SK-N-SH (cell line): Measurements from ENCODE around the gene TIGD3. TPM values are rescaled to one million over a fixed set of nuclear protein-coding genes. Genes with fewer than 3 reads are reported as not detected.

Source experiments
- CTCF ChIA-PET: fragments of 300-600, 350-600 bp; formaldehyde crosslinking; extraction: SDS; loops from one replicate; lab custom pipeline; 2021; lab: Yijun Ruan, JAX
- POLR2A ChIA-PET: fragments of 350-600 bp; sonication (Branson Sonifier 250); formaldehyde crosslinking; extraction: SDS; loops from one replicate; lab custom pipeline; 2020; ENCODE audit warnings: antibody characterized with exemption, inconsistent platforms; lab: Yijun Ruan, JAX
- DNase-seq: peaks from one replicate; pipeline ENCODE4 v3.0.0; 2012
- H2AFZ ChIP-seq: fragments of 200-600 bp; sonication (generic); 2 replicates; pipeline ENCODE4 v1.8.1; 2016; ENCODE audit warnings: antibody characterized with exemption, mild to moderate bottlenecking, low read depth
- H3F3A ChIP-seq: fragments of 200-600 bp; sonication (generic); replicated peaks from 2 replicates; pipeline ENCODE3; 2016; ENCODE audit warnings: antibody characterized with exemption, mild to moderate bottlenecking; ENCODE audit not compliant: insufficient read depth
- H3K27ac ChIP-seq, 2 experiments: fragments of 200-500 bp in 1 of 2; fragments of 200-600 bp in 1 of 2; sonication (Bioruptor generic) in 1 of 2; sonication (generic), shearing (Covaris generic) in 1 of 2; 2 replicates each; pipeline versions ENCODE4 v1.5.1 to v1.6.1; 2014 to 2016; ENCODE audit warnings: low read depth in 2 of 2, inconsistent platforms in 1 of 2, low read length in 1 of 2, mild to moderate bottlenecking in 1 of 2, mixed read lengths in 1 of 2
- H3K27me3 ChIP-seq: fragments of 200-600 bp; sonication (generic), shearing (Covaris generic); 2 replicates; pipeline ENCODE4 v1.6.1; 2016; ENCODE audit warnings: mixed run types; ENCODE audit not compliant: insufficient read depth
- H3K36me3 ChIP-seq, 2 experiments: fragments of 200-500 bp in 1 of 2; fragments of 200-600 bp in 1 of 2; sonication (Bioruptor generic) in 1 of 2; sonication (generic) in 1 of 2; replicated peaks in 1 of 2; 2 replicates each; pipeline versions ENCODE3 to v1.5.1; 2014 to 2016; ENCODE audit warnings: low read length in 1 of 2, mild to moderate bottlenecking in 1 of 2; ENCODE audit not compliant: insufficient read depth in 2 of 2, control insufficient read depth in 1 of 2
- H3K4me1 ChIP-seq, 2 experiments: fragments of 200-500 bp in 1 of 2; fragments of 200-600 bp in 1 of 2; sonication (Bioruptor generic) in 1 of 2; sonication (generic), shearing (Covaris generic) in 1 of 2; 2 replicates each; pipeline versions ENCODE4 v1.5.1 to v1.6.1; 2014 to 2016; ENCODE audit warnings: low read depth in 1 of 2, low read length in 1 of 2, mixed run types in 1 of 2; ENCODE audit not compliant: insufficient read depth in 2 of 2, control insufficient read depth in 1 of 2
- H3K4me2 ChIP-seq: fragments of 200-600 bp; sonication (generic), shearing (Covaris generic); 2 replicates; pipeline ENCODE4 v1.6.1; 2017; ENCODE audit warnings: mixed run types
- H3K4me3 ChIP-seq, 2 experiments: fragments of 200-500 bp in 1 of 2; fragments of 200-600 bp in 1 of 2; sonication (Bioruptor generic) in 1 of 2; sonication (generic), shearing (Covaris generic) in 1 of 2; 2 replicates each; pipeline versions ENCODE4 v1.5.1 to v1.8.1; 2014 to 2016; ENCODE audit warnings: low read depth in 2 of 2, inconsistent platforms in 1 of 2, low read length in 1 of 2, mild to moderate bottlenecking in 1 of 2, mixed read lengths in 1 of 2, moderate library complexity in 1 of 2
- H3K79me2 ChIP-seq: fragments of 200-600 bp; sonication (generic); 2 replicates; pipeline ENCODE4 v1.8.1; 2017; ENCODE audit warnings: mild to moderate bottlenecking; ENCODE audit not compliant: insufficient read depth
- H3K9ac ChIP-seq: fragments of 200-600 bp; sonication (generic); 2 replicates; pipeline ENCODE4 v1.6.1; 2017; ENCODE audit warnings: mixed run types
- H3K9me2 ChIP-seq: fragments of 200-600 bp; sonication (generic); 2 replicates; pipeline ENCODE4 v1.6.1; 2017; ENCODE audit warnings: mixed run types
- H3K9me3 ChIP-seq: fragments of 200-600 bp; sonication (generic); 2 replicates; pipeline ENCODE4 v1.6.1; 2017; ENCODE audit warnings: mixed run types, mild to moderate bottlenecking, moderate library complexity
- H4K20me1 ChIP-seq: fragments of 200-600 bp; sonication (generic); 2 replicates; pipeline ENCODE4 v1.6.1; 2017; ENCODE audit warnings: mild to moderate bottlenecking, mixed run types; ENCODE audit not compliant: insufficient read depth
- EP300 ChIP-seq, 2 experiments: IDR thresholded peaks; 2 replicates each; pipeline versions ENCODE4 v1.4.0 to v1.6.1; 2012; ENCODE audit warnings: borderline replicate concordance in 1 of 2, low read depth in 1 of 2, low read length in 1 of 2
- FOXM1 ChIP-seq: IDR thresholded peaks from 2 replicates; pipeline ENCODE4 v1.4.0; 2012; ENCODE audit warnings: low read depth, mild to moderate bottlenecking
- GABPA ChIP-seq: IDR thresholded peaks from 2 replicates; pipeline ENCODE4 v1.4.0; 2012; ENCODE audit warnings: low read depth, mild to moderate bottlenecking
- IRF3 ChIP-seq: fragments of 150-350 bp; IDR thresholded peaks from 2 replicates; pipeline ENCODE4 v1.6.1; 2016; ENCODE audit warnings: mild to moderate bottlenecking, low read depth, low read length
- JUND ChIP-seq: IDR thresholded peaks from 2 replicates; pipeline ENCODE4 v1.4.0; 2012
- MAX ChIP-seq: IDR thresholded peaks from 2 replicates; pipeline ENCODE4 v1.4.0; 2012; ENCODE audit warnings: low read depth
- MEF2A ChIP-seq: IDR thresholded peaks from 2 replicates; pipeline ENCODE4 v1.4.0; 2012; ENCODE audit warnings: low read depth, borderline replicate concordance
- NFIC ChIP-seq: IDR thresholded peaks from 2 replicates; pipeline ENCODE4 v1.4.0; 2012; ENCODE audit warnings: borderline replicate concordance
- RCOR1 ChIP-seq: fragments of 150-350 bp; IDR thresholded peaks from 2 replicates; pipeline ENCODE4 v1.6.1; 2017; ENCODE audit warnings: antibody characterized with exemption, low read length
- SIN3A ChIP-seq: IDR thresholded peaks from 2 replicates; pipeline ENCODE4 v1.6.1; 2012; ENCODE audit warnings: low read depth, mild to moderate bottlenecking, low read length, moderate library complexity, borderline replicate concordance
- TAF1 ChIP-seq: IDR thresholded peaks from 2 replicates; pipeline ENCODE4 v1.6.1; 2012; ENCODE audit warnings: low read depth, mild to moderate bottlenecking, low read length, moderate library complexity, borderline replicate concordance
- TCF12 ChIP-seq: IDR thresholded peaks from 2 replicates; pipeline ENCODE4 v1.4.0; 2012
- TEAD4 ChIP-seq: IDR thresholded peaks from 2 replicates; pipeline ENCODE4 v1.4.0; 2012; ENCODE audit warnings: mild to moderate bottlenecking, borderline replicate concordance; ENCODE audit not compliant: insufficient read depth
- YY1 ChIP-seq: IDR thresholded peaks from 2 replicates; pipeline ENCODE4 v1.4.0; 2012; ENCODE audit warnings: low read depth, mild to moderate bottlenecking
- WGBS: methylation state at CpG from one replicate; pipeline ENCODE4 v1.1.6; 2017; ENCODE audit warnings: low lambda C conversion rate; 5-methylcytosine and 5-hydroxymethylcytosine counted together
- polyA plus RNA-seq, 3 experiments: library from polyadenylated mRNA; depleted of rRNA; stranded (reverse); fragments of >200 nt; gene quantifications; 2 replicates each; pipeline ENCODE4 v1.2.3, GENCODE V29; 2012
- TF ChIP-seq, protein P1 (sequence below): IDR thresholded peaks from 2 replicates; pipeline ENCODE4 v1.4.0; 2012; ENCODE audit warnings: low read depth, borderline replicate concordance
- TF ChIP-seq, protein P2 (sequence below): fragments of 200-600 bp; sonication (generic); IDR thresholded peaks from 2 replicates; pipeline ENCODE4 v1.6.1; 2017; ENCODE audit warnings: antibody characterized with exemption, mild to moderate bottlenecking, moderate library complexity
- TF ChIP-seq, protein P3 (sequence below): IDR thresholded peaks from 2 replicates; pipeline ENCODE4 v1.6.1; 2012; ENCODE audit warnings: mild to moderate bottlenecking, low read depth, low read length, moderate library complexity

The TIGD3 gene
- polyA plus RNA-seq, 1 of the 3 experiments (the other 2 are of a cell fraction) = 0.41 TPM

DNA sequence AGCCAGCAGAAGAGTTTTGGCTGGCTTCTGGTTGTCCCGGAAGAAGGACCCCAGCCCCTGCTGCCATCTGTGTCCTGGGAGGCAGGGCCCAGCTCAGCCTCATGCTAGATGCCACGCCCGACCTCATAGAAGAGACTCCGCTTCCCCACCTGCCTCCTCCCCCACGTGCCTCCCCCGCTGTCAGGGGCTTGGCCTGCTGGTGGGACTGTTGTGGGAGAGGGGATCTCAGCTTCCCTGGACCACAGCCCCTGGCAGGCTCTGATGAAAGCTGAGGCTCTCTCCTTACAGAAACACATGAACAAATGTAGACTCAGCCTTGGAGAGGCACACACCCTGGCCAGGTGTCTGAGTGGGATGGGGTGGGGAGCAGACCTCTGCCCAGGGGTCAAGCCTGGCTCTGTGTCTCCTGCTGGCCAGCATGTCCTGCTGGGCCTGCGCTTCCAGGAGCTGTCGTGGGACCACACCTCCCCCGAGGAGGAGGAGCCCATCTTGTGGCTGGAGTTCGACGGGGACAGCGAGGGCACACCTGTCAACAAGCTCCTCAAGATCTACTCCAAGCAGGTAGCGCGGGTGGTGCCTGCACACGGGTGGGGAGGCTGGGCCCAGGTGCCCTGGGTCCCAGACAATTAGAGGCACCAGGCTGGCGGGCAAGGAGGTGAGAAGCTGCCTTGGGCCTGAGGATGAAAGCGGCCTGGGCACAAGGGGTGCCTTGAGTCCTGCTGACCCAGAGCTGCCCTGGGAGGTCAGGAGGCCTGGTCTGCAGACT is 45.9 kb downstream of the TIGD3 start:
- ChIA-PET POLR2A (no interaction called here), CTCF (interaction anchor here (1.4 to 7.0 kb wide), 2 partner anchors 15 to 69 kb away, joined by 3 to 40 read pairs; no protein-coding TSS in a partner anchor)
- no peaks in the 10 kb centered on the region for H3K9me3 ChIP-seq
- no peaks in the 10 kb centered on the region for H3K9me2 ChIP-seq
- no peak overlapping the region for H3K9ac ChIP-seq
- TF ChIP-seq, protein P1, sequence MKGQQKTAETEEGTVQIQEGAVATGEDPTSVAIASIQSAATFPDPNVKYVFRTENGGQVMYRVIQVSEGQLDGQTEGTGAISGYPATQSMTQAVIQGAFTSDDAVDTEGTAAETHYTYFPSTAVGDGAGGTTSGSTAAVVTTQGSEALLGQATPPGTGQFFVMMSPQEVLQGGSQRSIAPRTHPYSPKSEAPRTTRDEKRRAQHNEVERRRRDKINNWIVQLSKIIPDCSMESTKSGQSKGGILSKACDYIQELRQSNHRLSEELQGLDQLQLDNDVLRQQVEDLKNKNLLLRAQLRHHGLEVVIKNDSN = no peak
- TF ChIP-seq TAF1 (no peak), GABPA (no peak)
- H3K27me3 ChIP-seq = no peaks in the 10 kb centered on the region
- H3K27ac ChIP-seq = no peak overlapping the region
- 96% methylated on average over 13 of the region's 17 CpGs for WGBS
- H3F3A ChIP-seq = peaks cover 3% of the 10 kb centered on the region
- H4K20me1 ChIP-seq = no peaks in the 10 kb centered on the region
- no peak overlapping the region for H3K4me3 ChIP-seq
- no peak overlapping the region for H2AFZ ChIP-seq
- H3K79me2 ChIP-seq = no peaks in the 10 kb centered on the region
- peaks cover 13 to 24% of the 10 kb centered on the region in 2 experiments for H3K36me3 ChIP-seq
- no peaks in the 10 kb centered on the region for H3K4me1 ChIP-seq
- no peak overlapping the region for H3K4me2 ChIP-seq
- no peak for DNase-seq

DNA sequence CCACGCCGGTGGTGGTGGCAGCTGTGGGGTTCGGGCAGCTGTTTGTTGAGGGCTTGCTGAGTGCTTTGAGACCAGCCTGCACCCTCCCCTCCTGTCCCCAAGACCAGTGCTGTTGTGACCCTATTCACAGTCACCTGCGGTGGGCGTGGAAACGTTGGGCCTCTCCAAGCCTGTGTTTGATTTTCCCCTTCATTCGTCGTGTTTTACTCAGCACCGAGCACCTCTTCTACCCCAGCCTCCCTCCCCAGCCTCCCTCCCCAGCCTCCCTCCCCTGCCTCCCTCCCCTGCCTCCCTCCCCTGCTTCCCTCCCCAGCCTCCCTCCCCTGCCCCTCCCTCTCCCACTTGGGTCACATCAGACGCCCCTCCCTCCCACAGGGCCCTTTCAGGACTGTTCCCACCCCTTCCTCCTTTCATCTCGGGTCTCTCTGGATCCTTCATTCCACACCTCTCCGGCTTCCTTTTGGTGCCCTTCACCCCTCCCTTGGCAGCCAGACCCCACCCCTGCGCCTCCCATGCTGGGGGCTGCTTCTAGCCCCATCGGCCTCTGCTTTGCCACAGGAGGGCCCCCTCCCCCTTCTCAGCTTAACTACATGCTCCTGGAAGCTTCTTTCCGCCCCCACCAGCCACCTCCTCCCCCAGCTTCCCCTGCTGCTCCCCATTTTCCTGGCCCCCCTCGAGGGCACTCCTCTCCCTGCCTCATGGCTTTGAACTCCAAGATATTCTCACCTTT is 46.7 kb downstream of the TIGD3 start:
- H3K9me2 ChIP-seq = no peaks in the 10 kb centered on the region
- H2AFZ ChIP-seq = no peak overlapping the region
- no peaks in the 10 kb centered on the region for H3K9me3 ChIP-seq
- H4K20me1 ChIP-seq = no peaks in the 10 kb centered on the region
- no peak overlapping the region for H3K4me2 ChIP-seq
- H3K27ac ChIP-seq = no peak overlapping the region
- WGBS = 89% methylated on average over 15 of the region's 16 CpGs
- no peak for DNase-seq
- CTCF ChIA-PET = interaction anchor here (1.4 to 7.0 kb wide), 2 partner anchors 15 to 68 kb away, joined by 3 to 40 read pairs; no protein-coding TSS in a partner anchor
- H3F3A ChIP-seq = peaks cover 3% of the 10 kb centered on the region
- H3K9ac ChIP-seq = no peak overlapping the region
- POLR2A ChIA-PET = interaction anchor here (0.6 kb wide), 1 partner anchor 26 kb away, joined by 4 read pairs; no protein-coding TSS in a partner anchor
- no peaks in the 10 kb centered on the region for H3K4me1 ChIP-seq
- no peaks in the 10 kb centered on the region for H3K79me2 ChIP-seq
- peaks cover 14 to 17% of the 10 kb centered on the region in 2 experiments for H3K36me3 ChIP-seq
- H3K4me3 ChIP-seq = no peak overlapping the region
- no peaks in the 10 kb centered on the region for H3K27me3 ChIP-seq
- TF ChIP-seq EP300 (IDR thresholded peaks at IDR 0.05; ENCODE audit: borderline replicate concordance in 1 of 2, low read depth in 1 of 2, low read length in 1 of 2) (no peak), IRF3 (no peak), YY1 (no peak), TEAD4 (no peak), NFIC (no peak), TCF12 (no peak), SIN3A (no peak), FOXM1 (no peak), JUND (no peak), MAX (no peak), TAF1 (no peak), RCOR1 (no peak), MEF2A (no peak), GABPA (no peak)
- TF ChIP-seq, protein P2, sequence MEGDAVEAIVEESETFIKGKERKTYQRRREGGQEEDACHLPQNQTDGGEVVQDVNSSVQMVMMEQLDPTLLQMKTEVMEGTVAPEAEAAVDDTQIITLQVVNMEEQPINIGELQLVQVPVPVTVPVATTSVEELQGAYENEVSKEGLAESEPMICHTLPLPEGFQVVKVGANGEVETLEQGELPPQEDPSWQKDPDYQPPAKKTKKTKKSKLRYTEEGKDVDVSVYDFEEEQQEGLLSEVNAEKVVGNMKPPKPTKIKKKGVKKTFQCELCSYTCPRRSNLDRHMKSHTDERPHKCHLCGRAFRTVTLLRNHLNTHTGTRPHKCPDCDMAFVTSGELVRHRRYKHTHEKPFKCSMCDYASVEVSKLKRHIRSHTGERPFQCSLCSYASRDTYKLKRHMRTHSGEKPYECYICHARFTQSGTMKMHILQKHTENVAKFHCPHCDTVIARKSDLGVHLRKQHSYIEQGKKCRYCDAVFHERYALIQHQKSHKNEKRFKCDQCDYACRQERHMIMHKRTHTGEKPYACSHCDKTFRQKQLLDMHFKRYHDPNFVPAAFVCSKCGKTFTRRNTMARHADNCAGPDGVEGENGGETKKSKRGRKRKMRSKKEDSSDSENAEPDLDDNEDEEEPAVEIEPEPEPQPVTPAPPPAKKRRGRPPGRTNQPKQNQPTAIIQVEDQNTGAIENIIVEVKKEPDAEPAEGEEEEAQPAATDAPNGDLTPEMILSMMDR = no peak
- TF ChIP-seq, protein P3, sequence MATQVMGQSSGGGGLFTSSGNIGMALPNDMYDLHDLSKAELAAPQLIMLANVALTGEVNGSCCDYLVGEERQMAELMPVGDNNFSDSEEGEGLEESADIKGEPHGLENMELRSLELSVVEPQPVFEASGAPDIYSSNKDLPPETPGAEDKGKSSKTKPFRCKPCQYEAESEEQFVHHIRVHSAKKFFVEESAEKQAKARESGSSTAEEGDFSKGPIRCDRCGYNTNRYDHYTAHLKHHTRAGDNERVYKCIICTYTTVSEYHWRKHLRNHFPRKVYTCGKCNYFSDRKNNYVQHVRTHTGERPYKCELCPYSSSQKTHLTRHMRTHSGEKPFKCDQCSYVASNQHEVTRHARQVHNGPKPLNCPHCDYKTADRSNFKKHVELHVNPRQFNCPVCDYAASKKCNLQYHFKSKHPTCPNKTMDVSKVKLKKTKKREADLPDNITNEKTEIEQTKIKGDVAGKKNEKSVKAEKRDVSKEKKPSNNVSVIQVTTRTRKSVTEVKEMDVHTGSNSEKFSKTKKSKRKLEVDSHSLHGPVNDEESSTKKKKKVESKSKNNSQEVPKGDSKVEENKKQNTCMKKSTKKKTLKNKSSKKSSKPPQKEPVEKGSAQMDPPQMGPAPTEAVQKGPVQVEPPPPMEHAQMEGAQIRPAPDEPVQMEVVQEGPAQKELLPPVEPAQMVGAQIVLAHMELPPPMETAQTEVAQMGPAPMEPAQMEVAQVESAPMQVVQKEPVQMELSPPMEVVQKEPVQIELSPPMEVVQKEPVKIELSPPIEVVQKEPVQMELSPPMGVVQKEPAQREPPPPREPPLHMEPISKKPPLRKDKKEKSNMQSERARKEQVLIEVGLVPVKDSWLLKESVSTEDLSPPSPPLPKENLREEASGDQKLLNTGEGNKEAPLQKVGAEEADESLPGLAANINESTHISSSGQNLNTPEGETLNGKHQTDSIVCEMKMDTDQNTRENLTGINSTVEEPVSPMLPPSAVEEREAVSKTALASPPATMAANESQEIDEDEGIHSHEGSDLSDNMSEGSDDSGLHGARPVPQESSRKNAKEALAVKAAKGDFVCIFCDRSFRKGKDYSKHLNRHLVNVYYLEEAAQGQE = no peak
